Inflammatory macrophage (primary cell): ENCODE results near the gene LRRC2.
"Not testable (repeated sequence)": the region's sequence is repeated elsewhere in the genome, so short reads cannot be mapped to it uniquely, and the experiment has no call there.

Source experiments
- DNase-seq, 2 donors: peaks; one replicate each; pipeline ENCODE4 v3.0.0-alpha.2; 2020 to 2022

The LRRC2 gene

GRCh38 chr3:46495901-46496456, 70.1 kb downstream of the LRRC2 start:
- no peak for DNase-seq

- not testable (repeated sequence) for DNase-seq
Observed at GRCh38 chr3:46494491-46494890, 71.6 kb downstream of the LRRC2 start.

- DNase-seq: no peak
Observed at GRCh38 chr3:46492890-46493547, 73.1 kb downstream of the LRRC2 start.

GRCh38 chr3:46491089-46492070, 74.7 kb downstream of the LRRC2 start:
- DNase-seq: no peak

GRCh38 chr3:46490338-46491084, 75.6 kb downstream of the LRRC2 start:
- no peak for DNase-seq

GRCh38 chr3:46489875-46490274, 76.2 kb downstream of the LRRC2 start:
- DNase-seq: no peak

- no peak for DNase-seq
Observed at GRCh38 chr3:46489381-46489780, 76.7 kb downstream of the LRRC2 start.

GRCh38 chr3:46488735-46489361, 77.3 kb downstream of the LRRC2 start:
- peak; percentile 87 to 88 for DNase-seq

GRCh38 chr3:46485779-46486175, 80.3 kb downstream of the LRRC2 start:
- no peak for DNase-seq

GRCh38 chr3:46484911-46485778, 81.0 kb downstream of the LRRC2 start:
- no peak for DNase-seq

GRCh38 chr3:46484388-46484787, 81.7 kb downstream of the LRRC2 start:
- DNase-seq: no peak

GRCh38 chr3:46483825-46484224, 82.3 kb downstream of the LRRC2 start:
- no peak for DNase-seq

GRCh38 chr3:46482632-46483350, 83.3 kb downstream of the LRRC2 start:
- no peak for DNase-seq

- no peak for DNase-seq
Observed at GRCh38 chr3:46481636-46482035, 84.5 kb downstream of the LRRC2 start.

GRCh38 chr3:46480491-46481195, 85.5 kb downstream of the LRRC2 start:
- no peak for DNase-seq

GRCh38 chr3:46479696-46480095, 86.4 kb downstream of the LRRC2 start:
- DNase-seq: no peak

- DNase-seq: no peak
Observed at GRCh38 chr3:46479021-46479420, 87.1 kb downstream of the LRRC2 start.

GRCh38 chr3:46478341-46478740, 87.8 kb downstream of the LRRC2 start:
- DNase-seq: peak; percentile 18 to 45

GRCh38 chr3:46477756-46478155, 88.3 kb downstream of the LRRC2 start:
- DNase-seq: no peak

GRCh38 chr3:46477145-46477544, 89.0 kb downstream of the LRRC2 start:
- DNase-seq: no peak
